ENCODE results near the gene TINCR.
A peak's percentile ranks its signal among the peaks of the same experiment; 100 is the strongest.

Gene TINCR

GRCh38 chr19:5559804-5560133 lies 8.0 kb downstream of the TINCR start:
- DNase-seq (ENCODE audit: low read depth, low spot score), result no peak

- DNase-seq (ENCODE audit: low read depth, low spot score), result no peak
Measured at GRCh38 chr19:5558101-5558621, 9.6 kb downstream of the TINCR start.

- no peak for DNase-seq (ENCODE audit: low read depth, low spot score)
Measured at GRCh38 chr19:5557691-5558090, 10.1 kb downstream of the TINCR start.

GRCh38 chr19:5554828-5555227 lies 12.9 kb downstream of the TINCR start:
- no peak for DNase-seq (ENCODE audit: low read depth, low spot score)

- DNase-seq (ENCODE audit: low read depth, low spot score), result no peak
Measured at GRCh38 chr19:5553892-5554291, 13.9 kb downstream of the TINCR start.

- peak; percentile 39 for DNase-seq (ENCODE audit: low read depth, low spot score)
Measured at GRCh38 chr19:5547881-5548280, 19.9 kb downstream of the TINCR start.

- DNase-seq (ENCODE audit: low read depth, low spot score), result no peak
Measured at GRCh38 chr19:5545984-5546383, 21.8 kb downstream of the TINCR start.

GRCh38 chr19:5545051-5545450 lies 22.7 kb downstream of the TINCR start:
- no peak for DNase-seq (ENCODE audit: low read depth, low spot score)

- DNase-seq (ENCODE audit: low read depth, low spot score), result no peak
Measured at GRCh38 chr19:5542665-5543064, 25.1 kb downstream of the TINCR start.

GRCh38 chr19:5541456-5541855 lies 26.3 kb downstream of the TINCR start:
- no peak for DNase-seq (ENCODE audit: low read depth, low spot score)

- no peak for DNase-seq (ENCODE audit: low read depth, low spot score)
Measured at GRCh38 chr19:5540208-5540607, 27.5 kb downstream of the TINCR start.

GRCh38 chr19:5537870-5538269 lies 29.9 kb downstream of the TINCR start:
- no peak for DNase-seq (ENCODE audit: low read depth, low spot score)

- peak; percentile 26 for DNase-seq (ENCODE audit: low read depth, low spot score)
Measured at GRCh38 chr19:5536982-5537579, 30.7 kb downstream of the TINCR start.

GRCh38 chr19:5536337-5536894 lies 31.3 kb downstream of the TINCR start:
- peak; percentile 89 for DNase-seq (ENCODE audit: low read depth, low spot score)

GRCh38 chr19:5534787-5535586 lies 32.8 kb downstream of the TINCR start:
- DNase-seq (ENCODE audit: low read depth, low spot score), result peak; percentile 16

- no peak for DNase-seq (ENCODE audit: low read depth, low spot score)
Measured at GRCh38 chr19:5533257-5533656, 34.5 kb downstream of the TINCR start.

GRCh38 chr19:5530701-5531100 lies 37.1 kb downstream of the TINCR start:
- DNase-seq (ENCODE audit: low read depth, low spot score), result no peak

GRCh38 chr19:5526691-5527090 lies 41.1 kb downstream of the TINCR start:
- DNase-seq (ENCODE audit: low read depth, low spot score), result no peak

GRCh38 chr19:5524081-5524480 lies 43.7 kb downstream of the TINCR start:
- DNase-seq (ENCODE audit: low read depth, low spot score), result no peak

- DNase-seq (ENCODE audit: low read depth, low spot score), result no peak
Measured at GRCh38 chr19:5522106-5522505, 45.6 kb downstream of the TINCR start.

GRCh38 chr19:5520501-5520900 lies 47.3 kb downstream of the TINCR start:
- no peak for DNase-seq (ENCODE audit: low read depth, low spot score)

- no peak for DNase-seq (ENCODE audit: low read depth, low spot score)
Measured at GRCh38 chr19:5519076-5519475, 48.7 kb downstream of the TINCR start.

- DNase-seq (ENCODE audit: low read depth, low spot score), result no peak
Measured at GRCh38 chr19:5515737-5516136, 52.0 kb downstream of the TINCR start.
